Heart left ventricle (tissue), 16 donors: ENCODE measurements around the gene CLEC16A. TPM values are rescaled to one million over a fixed set of nuclear protein-coding genes. Genes with fewer than 3 reads are reported as not detected.

ENCODE experiments used
- ATAC-seq, 4 donors: fragments of 200-7000 bp; cut with Tn5 transposase; one replicate each; pipeline ENCODE4 v1.9.1; 2020 to 2022; ENCODE audit warnings: moderate library complexity in 4 of 4, mild to moderate bottlenecking in 3 of 4, moderate number of reproducible peaks in 1 of 4
- DNase-seq, 5 donors: peaks; one replicate each; pipeline ENCODE4 v3.0.0-alpha.2; 2020
- H3K27ac ChIP-seq, 12 donors: fragments of 200-600 bp; sonication (generic) in 4 of 12; one replicate each; pipeline versions ENCODE4 v1.5.0 to v1.8.0; 2016 to 2022; ENCODE audit warnings: mild to moderate bottlenecking in 2 of 12
- H3K27me3 ChIP-seq, 9 donors: fragments of 200-600 bp; sonication (generic) in 2 of 9; one replicate each; pipeline versions ENCODE4 v1.5.1 to v1.8.0; 2016 to 2022; ENCODE audit warnings: mild to moderate bottlenecking in 3 of 9
- H3K36me3 ChIP-seq, 9 donors: fragments of 200-600 bp; sonication (generic) in 2 of 9; one replicate each; pipeline versions ENCODE4 v1.5.0 to v1.8.0; 2018 to 2022; ENCODE audit warnings: mild to moderate bottlenecking in 2 of 9
- H3K4me1 ChIP-seq, 12 donors: fragments of 200-600 bp; sonication (generic) in 4 of 12; one replicate each; pipeline versions ENCODE4 v1.5.0 to v1.8.0; 2016 to 2022; ENCODE audit warnings: mild to moderate bottlenecking in 3 of 12
- H3K4me3 ChIP-seq, 12 donors: fragments of 200-600 bp; sonication (generic) in 4 of 12; one replicate each; pipeline versions ENCODE4 v1.5.0 to v1.8.0; 2017 to 2022; ENCODE audit warnings: mild to moderate bottlenecking in 9 of 12, moderate library complexity in 4 of 12
- H3K9me3 ChIP-seq, 12 donors: fragments of 200-600 bp; sonication (generic) in 4 of 12; one replicate each; pipeline versions ENCODE4 v1.5.0 to v1.8.0; 2016 to 2022; ENCODE audit warnings: mild to moderate bottlenecking in 1 of 12
- CTCF ChIP-seq, 12 donors: fragments of 200-600 bp; sonication (generic) in 4 of 12; IDR thresholded peaks; one replicate each; pipeline versions ENCODE4 v1.5.0 to v1.8.0; 2018 to 2022; ENCODE audit warnings: antibody characterized with exemption in 12 of 12, mild to moderate bottlenecking in 5 of 12
- POLR2A ChIP-seq, 2 donors: fragments of 450-650 bp; IDR thresholded peaks; one replicate each; pipeline ENCODE4 v1.6.1; 2017; ENCODE audit warnings: antibody characterized with exemption in 2 of 2, mild to moderate bottlenecking in 2 of 2, moderate library complexity in 2 of 2
- WGBS, 4 donors: extraction: QIAGEN DNeasy Blood & Tissue Kit in 2 of 4; methylation state at CpG; one replicate each; pipeline versions ENCODE4 v1.1.5 to v1.1.7; 2013 to 2018; 5-methylcytosine and 5-hydroxymethylcytosine counted together
- intact Hi-C, 10 donors: fragments of 100-400 bp; cut with DNase I; formaldehyde crosslinking; loops; one replicate each; pipeline versions ENCODE4 v1.11.1 to v1.14.2; 2022
- polyA plus RNA-seq, 2 donors: library from polyadenylated mRNA; stranded (reverse); fragments of 200-250 nt; gene quantifications; one replicate each; pipeline ENCODE4 v1.2.3, GENCODE V29; 2013
- total RNA-seq, 9 donors: library from RNA; depleted of rRNA in 2 of 9; stranded (reverse); fragments of >200 nt in 2 of 9; fragmentation: NEBNext Ultra II Directional in 3 of 9; extraction: Animal tissue kit (Norgen Biotek cat#: 25700) in 3 of 9; gene quantifications; one replicate each; pipeline versions ENCODE4 v1.1.0 to v1.2.4, GENCODE V29; 2016 to 2023
- donor health status: ischemic (EF 13 %, LVEDD 7.1; RV severe dilation, severe dysfunction).
- donor health status: healthy with polysubstance abuse.
- donor health status: DM: no; HTN: yes; CAD: no.
- donor health status: DM: no; HTN: no; CAD: no.
- donor health status: ischemic (EF 25% LVEDD 6.9; RV normal size, moderate dysfunction).
- donor health status: ischemic (EF 25% LVEDD 5.7; RV mildly dilated, moderate dysfunction).
- donor health status: healthy.
- donor health status: DM: yes; HTN: yes; CAD: no.
- donor health status: ischemic (EF 35%, LVEDD 5.7; RV mildly dilated, moderate dysfunction).
- donor health status: nonischemic (EF 11% LVEDD 7.7; RV severe dilation, severe dysfunction).
- donor health status: DM: yes; HTN: yes; CAD: no.
- donor health status: PGD.
- donor health status: ischemic (EF 29% LVEDD 5.4; RV normal size, mild dysfunction).
- donor health status: nonischemic (EF 23%, LVEDD 6.1; RV moderate dilation, normal function).

Gene CLEC16A
- total and polyA plus RNA-seq, 11 donors = 13.8 to 41.1 (median 23.7) TPM

DNA sequence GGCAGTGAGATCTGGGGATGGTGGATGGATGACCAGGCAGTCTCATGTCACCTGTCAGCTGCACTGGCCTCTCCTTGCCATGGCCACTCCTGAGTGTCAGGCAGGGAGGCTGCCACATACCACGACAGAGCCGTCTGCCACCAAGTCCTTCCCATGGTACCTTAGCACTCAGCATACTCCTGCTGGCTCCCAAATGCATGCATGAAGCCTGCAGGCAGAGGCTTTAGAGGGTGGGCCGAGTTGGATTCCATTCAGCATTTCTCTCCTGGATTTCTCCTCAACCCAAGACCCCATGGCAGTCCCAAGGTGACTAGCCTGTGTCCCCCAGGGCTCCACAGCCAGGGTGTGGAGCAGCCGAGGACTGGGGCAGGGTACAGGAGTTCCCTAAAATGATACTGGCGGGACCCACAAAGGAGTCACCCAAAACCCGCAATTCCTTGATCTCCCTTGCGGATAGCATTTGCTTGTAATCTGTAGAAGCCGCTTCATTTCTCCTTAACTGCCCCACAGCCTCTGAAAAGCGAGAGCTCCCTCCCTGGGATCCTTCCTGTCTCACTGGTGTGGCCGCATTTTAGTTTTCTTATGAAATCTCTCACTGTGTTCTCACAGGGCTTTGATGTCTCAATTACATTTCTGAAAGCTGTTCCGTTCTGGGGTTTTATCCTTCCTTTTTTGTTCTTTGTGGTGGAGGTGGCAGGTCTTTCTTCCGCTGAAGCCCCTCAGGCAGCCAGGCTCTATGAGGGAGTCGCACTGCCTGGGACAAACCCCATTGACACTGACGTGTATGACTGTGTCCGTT, 170.2 kb downstream of the CLEC16A start:
- Histone ChIP-seq H3K27ac (peak overlapping the region in 1 of 12 donors; percentile 48), H3K4me3 (no peak overlapping the region), H3K36me3 (peaks cover 0 to 9% (median 0%) of the 10 kb centered on the region in 9 donors), H3K4me1 (peaks cover 0 to 22% (median 0%) of the 10 kb centered on the region in 12 donors), H3K27me3 (no peaks in the 10 kb centered on the region), H3K9me3 (peaks cover 0 to 15% (median 3%) of the 10 kb centered on the region in 12 donors)
- TF ChIP-seq CTCF (IDR thresholded peaks at IDR 0.05) (no peak), POLR2A (IDR thresholded peaks at IDR 0.05) (no peak)
- intact Hi-C loops = no loop called here
- ATAC-seq (peak in 1 of 4 donors; percentile 48), DNase-seq (no peak)
- WGBS, 4 donors = 81 to 92% (median 91%) methylated on average over 14 to 15 of the region's 15 CpGs

- H3K4me1 ChIP-seq = peaks cover 0 to 28% (median 0%) of the 10 kb centered on the region in 12 donors
- H3K27ac ChIP-seq = no peak overlapping the region
- no peak for DNase-seq
- 86 to 87% (median 87%) methylated on average over 5 of the region's 5 CpGs for WGBS, 4 donors
- H3K9me3 ChIP-seq = no peaks in the 10 kb centered on the region
- peaks cover 0 to 29% (median 7%) of the 10 kb centered on the region in 9 donors for H3K36me3 ChIP-seq
- TF ChIP-seq POLR2A (IDR thresholded peaks at IDR 0.05) (no peak), CTCF (IDR thresholded peaks at IDR 0.05) (no peak)
- no peaks in the 10 kb centered on the region for H3K27me3 ChIP-seq
- ATAC-seq = no peak
- intact Hi-C loops = no loop called here
- H3K4me3 ChIP-seq = no peak overlapping the region
Measured at GRCh38 chr16:11117576-11118211, 173.3 kb downstream of the CLEC16A start.

GRCh38 chr16:11118479-11118878, 174.1 kb downstream of the CLEC16A start:
- no peak overlapping the region for H3K27ac ChIP-seq

More at GRCh38 chr16:11118479-11118878, 174.1 kb downstream of the CLEC16A start:
- Histone ChIP-seq H3K27me3 (no peaks in the 10 kb centered on the region), H3K9me3 (no peaks in the 10 kb centered on the region), H3K4me3 (no peak overlapping the region), H3K36me3 (peaks cover 0 to 34% (median 9%) of the 10 kb centered on the region in 9 donors), H3K4me1 (peaks cover 0 to 23% (median 0%) of the 10 kb centered on the region in 12 donors)
- intact Hi-C loops = no loop called here
- 63 to 79% (median 67%) methylated on average over 2 of the region's 2 CpGs for WGBS, 4 donors
- DNase-seq (no peak), ATAC-seq (no peak)
- TF ChIP-seq CTCF (IDR thresholded peaks at IDR 0.05) (no peak), POLR2A (IDR thresholded peaks at IDR 0.05) (no peak)
